ENCODE results near the gene MSMP. TPM values are rescaled to one million over a fixed set of nuclear protein-coding genes. Genes with fewer than 3 reads are reported as not detected.

Gene MSMP
- total RNA-seq, 1 donor from 2014 or later = not detected

- DNase-seq (ENCODE audit: low read depth) = no peak
Observed at GRCh38 chr9:35771534-35771933, 17.5 kb upstream of the MSMP start.

- DNase-seq (ENCODE audit: low read depth) = no peak
Observed at GRCh38 chr9:35771075-35771433, 17.0 kb upstream of the MSMP start.

GRCh38 chr9:35769763-35770162, 15.7 kb upstream of the MSMP start:
- DNase-seq (ENCODE audit: low read depth) = no peak

- no peak for DNase-seq (ENCODE audit: low read depth)
Observed at GRCh38 chr9:35767458-35767857, 13.4 kb upstream of the MSMP start.

GRCh38 chr9:35766997-35767396, 12.9 kb upstream of the MSMP start:
- DNase-seq (ENCODE audit: low read depth) = no peak

- DNase-seq (ENCODE audit: low read depth) = no peak
Observed at GRCh38 chr9:35763803-35764202, 9.7 kb upstream of the MSMP start.

- DNase-seq (ENCODE audit: low read depth) = no peak
Observed at GRCh38 chr9:35763181-35763580, 9.1 kb upstream of the MSMP start.

GRCh38 chr9:35760651-35761050, 6.6 kb upstream of the MSMP start:
- peak; percentile 48 for DNase-seq (ENCODE audit: low read depth)

- no peak for DNase-seq (ENCODE audit: low read depth)
Observed at GRCh38 chr9:35759795-35760194, 5.7 kb upstream of the MSMP start.

- DNase-seq (ENCODE audit: low read depth) = peak; percentile 49
Observed at GRCh38 chr9:35758475-35759050, 4.5 kb upstream of the MSMP start.

- no peak for DNase-seq (ENCODE audit: low read depth)
Observed at GRCh38 chr9:35757892-35758275, 3.8 kb upstream of the MSMP start.

GRCh38 chr9:35757226-35757891, 3.3 kb upstream of the MSMP start:
- DNase-seq (ENCODE audit: low read depth) = peak; percentile 51

- DNase-seq (ENCODE audit: low read depth) = peak; percentile 39
Observed at GRCh38 chr9:35756275-35757225, 2.5 kb upstream of the MSMP start.

GRCh38 chr9:35755071-35755470, 995 bp upstream of the MSMP start:
- DNase-seq (ENCODE audit: low read depth) = no peak

GRCh38 chr9:35753466-35753865, 610 bp downstream of the MSMP start:
- no peak for DNase-seq (ENCODE audit: low read depth)

GRCh38 chr9:35750256-35750531, 3.9 kb downstream of the MSMP start:
- DNase-seq (ENCODE audit: low read depth) = no peak

GRCh38 chr9:35749515-35750255, 4.4 kb downstream of the MSMP start:
- DNase-seq (ENCODE audit: low read depth) = no peak

- DNase-seq (ENCODE audit: low read depth) = peak; percentile 46
Observed at GRCh38 chr9:35748858-35749514, 5.1 kb downstream of the MSMP start, which contains the start of the genes GBA2 and RGP1. TSS of gene GBA2 (minus strand) at chr9:35749228. CDS start at chr9:35748704, 524 bp downstream. TSS of gene RGP1 (plus strand) at chr9:35749287. CDS start at chr9:35749756, 469 bp downstream.

- no peak for DNase-seq (ENCODE audit: low read depth)
Observed at GRCh38 chr9:35748242-35748857, 5.7 kb downstream of the MSMP start.

- DNase-seq (ENCODE audit: low read depth) = peak; percentile 38
Observed at GRCh38 chr9:35746583-35746982, 7.5 kb downstream of the MSMP start.

- no peak for DNase-seq (ENCODE audit: low read depth)
Observed at GRCh38 chr9:35745569-35745968, 8.5 kb downstream of the MSMP start.

All from renal cortical epithelial cell (primary cell).